ENCODE results near the gene METTL16.
A peak's percentile ranks its signal among the peaks of the same experiment; 100 is the strongest.
"Not testable (repeated sequence)": the region's sequence is repeated elsewhere in the genome, so short reads cannot be mapped to it uniquely, and the experiment has no call there.

METTL16 gene, protein sequence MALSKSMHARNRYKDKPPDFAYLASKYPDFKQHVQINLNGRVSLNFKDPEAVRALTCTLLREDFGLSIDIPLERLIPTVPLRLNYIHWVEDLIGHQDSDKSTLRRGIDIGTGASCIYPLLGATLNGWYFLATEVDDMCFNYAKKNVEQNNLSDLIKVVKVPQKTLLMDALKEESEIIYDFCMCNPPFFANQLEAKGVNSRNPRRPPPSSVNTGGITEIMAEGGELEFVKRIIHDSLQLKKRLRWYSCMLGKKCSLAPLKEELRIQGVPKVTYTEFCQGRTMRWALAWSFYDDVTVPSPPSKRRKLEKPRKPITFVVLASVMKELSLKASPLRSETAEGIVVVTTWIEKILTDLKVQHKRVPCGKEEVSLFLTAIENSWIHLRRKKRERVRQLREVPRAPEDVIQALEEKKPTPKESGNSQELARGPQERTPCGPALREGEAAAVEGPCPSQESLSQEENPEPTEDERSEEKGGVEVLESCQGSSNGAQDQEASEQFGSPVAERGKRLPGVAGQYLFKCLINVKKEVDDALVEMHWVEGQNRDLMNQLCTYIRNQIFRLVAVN

DNA sequence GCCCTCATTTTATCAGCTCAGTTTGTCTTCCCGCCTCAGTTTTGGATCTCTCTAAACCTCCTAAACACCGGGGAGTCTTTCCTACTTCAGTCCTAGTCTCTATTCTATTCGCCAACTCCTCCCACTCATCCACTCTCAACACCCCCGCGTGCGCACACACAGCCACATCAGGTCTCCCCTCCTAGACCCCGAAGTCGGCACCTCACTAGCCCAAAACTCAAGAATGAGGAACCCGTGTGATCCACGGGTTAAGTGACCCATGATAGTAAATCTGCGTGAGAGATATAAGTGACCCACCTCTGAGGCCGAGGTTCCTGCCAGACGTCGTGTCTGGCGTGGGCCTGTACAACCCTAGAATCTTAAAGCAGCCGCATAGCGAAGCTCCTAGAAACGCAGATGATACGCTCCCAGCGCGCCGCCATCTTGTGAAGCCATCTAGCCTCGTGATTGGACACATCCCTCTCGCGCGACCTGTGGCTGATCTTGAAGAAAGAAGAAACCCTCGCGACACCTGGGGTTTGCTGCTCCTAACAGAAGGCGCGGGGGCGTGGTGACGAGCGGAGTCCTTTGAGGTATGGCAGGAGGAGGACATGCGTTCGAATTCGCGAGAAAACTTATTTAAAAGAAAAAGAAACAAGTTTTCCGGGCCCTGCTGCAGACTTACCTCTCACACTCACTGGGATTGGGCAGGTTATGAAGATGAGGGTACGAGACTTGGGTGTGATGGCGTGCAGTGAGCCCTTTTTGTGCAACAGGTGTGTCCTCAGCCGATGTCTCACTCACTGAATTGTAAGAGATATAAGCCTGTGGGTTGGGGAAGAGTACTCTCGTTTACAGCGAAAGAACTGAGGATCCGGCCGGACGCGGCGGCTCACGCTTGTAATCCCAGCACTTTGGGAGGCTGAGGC, at the start of gene METTL16:
TSS of gene METTL16 (minus strand) at position 427 of the 908 bp plus-strand sequence. CDS start 9,557 bp downstream, outside the sequence.
- DNase-seq = peak; percentile 96

DNA sequence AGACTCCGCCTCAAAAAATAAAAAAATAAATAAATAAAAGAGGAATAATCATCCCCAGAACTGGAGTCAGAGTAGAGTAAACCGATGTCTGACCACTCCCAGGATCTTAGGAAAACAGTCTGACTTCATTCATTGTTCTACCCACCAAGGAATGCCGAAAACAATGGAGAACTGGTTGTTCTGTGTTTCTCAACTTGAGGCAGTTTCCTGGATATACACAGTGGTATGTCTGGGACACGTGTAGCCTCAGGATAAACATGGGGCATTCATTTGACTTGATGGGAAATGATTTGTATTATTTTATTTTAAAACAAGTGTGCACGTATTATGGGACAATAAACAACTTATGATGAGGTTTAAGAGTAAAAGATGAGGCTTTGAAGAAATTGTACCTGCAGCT, 49.0 kb upstream of the METTL16 start:
- DNase-seq = no peak

DNA sequence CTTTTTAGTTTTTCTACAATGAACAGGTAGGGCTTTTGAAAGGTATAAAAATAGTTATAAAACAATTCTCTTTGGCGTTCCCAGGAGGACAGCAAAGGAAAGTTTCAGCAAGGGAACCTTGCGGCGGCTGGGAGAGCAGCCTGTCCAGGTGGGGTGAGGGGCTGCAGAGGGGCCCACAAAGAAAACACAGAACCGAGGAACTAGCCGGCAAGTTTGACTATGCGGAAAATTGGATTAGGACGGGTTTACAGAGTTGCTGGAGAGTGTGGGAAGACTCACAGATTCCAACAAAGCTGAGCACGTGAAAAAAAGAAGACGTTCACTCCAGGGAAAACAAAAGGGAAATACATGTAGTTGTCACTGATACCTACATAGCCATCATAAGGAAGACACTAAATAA, 40.2 kb upstream of the METTL16 start:
- no peak for DNase-seq

DNA sequence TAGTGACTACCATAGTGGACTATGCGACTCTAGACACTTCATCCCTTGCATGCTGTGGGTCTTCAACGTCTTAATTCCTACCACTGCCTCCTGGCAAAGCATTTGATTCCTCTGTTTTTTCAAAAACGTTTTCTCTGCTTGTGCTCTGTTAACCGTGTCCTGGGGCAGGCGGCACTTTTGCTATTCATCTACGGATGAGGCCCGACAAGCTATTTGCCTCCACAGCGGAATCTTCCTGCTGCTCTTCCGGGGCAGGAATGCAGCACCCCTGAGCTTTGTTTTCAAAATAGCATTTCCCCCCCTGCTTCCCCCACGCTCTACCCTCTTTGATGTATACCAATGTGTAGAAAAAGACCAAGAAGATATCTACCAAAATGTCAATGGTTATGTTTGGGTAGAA, 39.8 kb upstream of the METTL16 start:
- no peak for DNase-seq

DNA sequence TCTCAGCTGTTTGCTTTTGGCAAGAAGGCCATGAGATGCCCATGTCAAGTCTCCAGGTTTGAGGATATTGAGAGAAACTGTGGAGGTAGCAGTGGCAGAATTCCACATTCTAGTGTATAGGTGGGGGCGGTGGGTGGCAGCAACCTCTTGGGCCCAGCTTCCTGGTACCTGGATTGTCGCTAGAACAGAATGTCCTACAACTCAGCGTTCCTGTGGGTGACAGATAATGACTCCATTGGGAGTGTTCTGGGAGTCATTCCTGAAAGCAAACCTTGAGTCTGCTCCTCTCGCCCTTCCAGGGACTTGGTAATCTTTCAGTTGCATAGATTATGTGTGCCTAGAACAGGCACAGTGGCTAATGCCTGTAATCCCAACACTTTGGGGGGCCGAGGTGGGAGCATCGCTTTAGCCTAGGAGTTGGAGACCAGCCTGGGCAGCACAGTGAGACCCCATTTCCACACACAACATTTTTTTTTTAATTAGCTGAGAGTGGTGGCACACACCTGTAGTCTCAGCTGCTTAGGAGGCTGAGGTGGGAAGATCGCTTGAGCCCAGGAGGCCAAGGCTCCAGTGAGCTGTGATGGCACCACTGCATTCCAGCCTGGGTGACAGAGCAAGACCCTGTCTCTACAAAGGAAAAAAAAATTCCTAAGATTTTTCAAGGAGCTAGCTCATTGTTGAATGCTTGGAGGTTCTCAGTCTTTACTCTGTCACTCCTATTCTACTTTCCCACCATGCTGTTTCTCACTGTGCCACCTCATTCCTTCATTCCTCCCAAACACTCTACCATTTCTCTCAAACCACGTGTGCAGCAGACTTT, 37.9 kb upstream of the METTL16 start:
- no peak for DNase-seq

DNA sequence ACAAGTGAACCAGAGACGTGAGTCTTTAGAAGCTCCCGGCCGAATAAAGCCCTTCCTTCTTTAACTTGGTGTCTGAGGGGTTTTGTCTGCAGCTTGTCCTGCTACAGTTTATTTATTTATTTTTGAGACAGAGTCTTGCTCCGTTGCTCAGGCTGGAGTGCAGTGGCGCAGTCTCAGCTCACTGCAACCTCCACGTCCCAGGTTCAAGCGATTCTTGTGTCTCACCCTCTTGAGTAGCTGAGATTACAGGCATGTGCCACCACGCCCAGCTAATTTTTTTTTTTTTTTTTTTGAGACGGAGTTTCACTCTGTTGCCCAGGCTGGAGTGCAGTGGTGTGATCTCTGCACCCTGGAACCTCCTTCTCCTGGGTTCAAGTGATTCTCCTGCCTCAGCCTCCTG, 36.3 kb upstream of the METTL16 start:
- DNase-seq = not testable (repeated sequence)

DNA sequence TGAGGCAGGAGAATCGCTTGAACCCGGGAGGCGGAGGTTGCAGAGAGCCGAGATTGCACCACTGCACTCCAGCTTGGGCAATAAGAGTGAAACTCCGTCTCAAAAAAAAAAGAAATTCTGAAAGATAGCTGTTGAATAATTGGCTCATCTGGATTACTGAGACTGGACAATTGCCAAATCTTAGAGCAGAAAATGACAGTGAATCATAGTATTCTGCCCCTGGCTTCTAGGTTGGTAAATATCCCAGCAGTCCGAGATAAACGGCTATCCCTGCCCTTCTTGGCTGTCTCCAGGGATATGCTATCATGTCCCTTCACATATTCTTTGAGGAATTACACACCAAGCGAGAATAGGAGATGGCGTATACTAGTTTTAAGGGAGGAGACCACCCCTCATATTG, 35.5 kb upstream of the METTL16 start:
- DNase-seq = no peak

DNA sequence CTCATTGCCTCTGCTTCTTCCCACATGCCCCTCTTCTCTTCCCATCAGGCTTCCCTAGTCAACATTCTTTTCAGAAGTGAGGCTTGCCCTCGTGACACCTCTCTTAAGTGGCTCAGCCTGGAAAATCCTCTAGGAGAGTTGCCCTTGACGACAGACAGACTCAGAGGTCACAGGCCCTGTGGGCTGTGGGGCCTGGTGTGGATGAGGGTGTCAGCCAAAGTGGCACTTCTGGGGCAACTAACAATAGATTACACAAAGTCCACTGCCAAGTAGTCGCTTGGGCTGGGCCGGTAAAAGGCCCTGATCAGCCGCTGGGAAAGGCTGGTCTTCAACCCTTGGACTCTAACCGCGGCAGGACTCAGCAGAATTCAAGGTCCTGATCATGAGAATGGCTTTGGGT, 33.7 kb upstream of the METTL16 start:
- DNase-seq = no peak

DNA sequence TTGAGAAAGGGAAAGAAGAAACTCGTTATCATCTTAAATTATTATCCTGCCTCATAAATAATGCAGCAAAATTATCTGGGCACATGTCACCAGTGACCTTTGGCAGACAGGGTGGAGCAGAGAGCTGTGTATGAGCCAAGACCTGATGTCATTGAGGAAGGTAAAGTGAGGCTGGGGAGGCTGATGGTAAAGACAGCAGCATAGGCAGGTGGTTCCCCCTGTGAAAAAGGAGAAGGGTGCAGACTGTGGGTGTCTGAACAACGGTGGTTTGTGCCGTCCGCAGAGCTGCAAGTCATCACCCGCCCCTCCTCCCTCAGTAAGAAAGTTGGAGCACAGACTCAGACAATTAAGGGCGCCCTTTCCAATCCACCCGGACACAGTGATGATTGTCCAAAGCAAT, 30.8 kb upstream of the METTL16 start:
- DNase-seq = no peak

DNA sequence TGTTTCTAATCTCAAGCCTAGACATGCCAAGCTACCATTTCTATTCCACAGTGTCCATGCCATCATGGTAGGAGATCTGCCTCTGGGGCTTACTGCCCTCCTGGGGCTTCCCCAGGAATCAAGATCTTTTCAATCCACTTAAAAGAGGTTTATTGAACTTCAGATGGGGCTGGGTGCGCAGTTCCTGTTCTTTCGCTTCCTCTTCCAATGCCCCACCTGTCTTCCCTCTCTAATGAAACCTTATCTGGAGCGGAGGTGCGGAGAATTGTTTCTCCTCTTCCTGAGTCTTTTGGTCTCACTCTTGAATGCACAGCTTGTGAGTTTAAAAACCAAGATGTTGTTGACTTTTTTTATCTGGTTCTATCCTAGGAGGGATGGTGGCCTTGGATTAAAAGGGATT, 30.4 kb upstream of the METTL16 start:
- no peak for DNase-seq

DNA sequence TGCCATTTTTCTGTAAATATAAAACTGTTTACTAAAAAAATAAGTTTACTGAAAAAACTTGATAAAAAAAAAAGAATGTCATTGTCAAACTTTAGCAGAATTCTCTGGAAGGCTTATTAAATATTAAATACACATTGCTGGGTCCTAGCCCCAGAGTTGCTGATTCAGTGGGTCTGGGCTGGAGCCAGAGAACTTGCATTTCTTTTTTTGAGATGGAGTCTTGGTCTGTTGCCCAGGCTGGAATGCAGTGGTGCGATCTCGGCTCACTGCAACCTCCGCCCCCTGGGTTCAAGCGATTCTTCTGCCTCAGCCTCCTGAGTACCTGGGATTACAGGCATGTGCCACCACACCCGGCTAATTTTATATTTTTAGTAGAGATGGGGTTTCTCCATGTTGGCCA, 25.9 kb upstream of the METTL16 start:
- not testable (repeated sequence) for DNase-seq

DNA sequence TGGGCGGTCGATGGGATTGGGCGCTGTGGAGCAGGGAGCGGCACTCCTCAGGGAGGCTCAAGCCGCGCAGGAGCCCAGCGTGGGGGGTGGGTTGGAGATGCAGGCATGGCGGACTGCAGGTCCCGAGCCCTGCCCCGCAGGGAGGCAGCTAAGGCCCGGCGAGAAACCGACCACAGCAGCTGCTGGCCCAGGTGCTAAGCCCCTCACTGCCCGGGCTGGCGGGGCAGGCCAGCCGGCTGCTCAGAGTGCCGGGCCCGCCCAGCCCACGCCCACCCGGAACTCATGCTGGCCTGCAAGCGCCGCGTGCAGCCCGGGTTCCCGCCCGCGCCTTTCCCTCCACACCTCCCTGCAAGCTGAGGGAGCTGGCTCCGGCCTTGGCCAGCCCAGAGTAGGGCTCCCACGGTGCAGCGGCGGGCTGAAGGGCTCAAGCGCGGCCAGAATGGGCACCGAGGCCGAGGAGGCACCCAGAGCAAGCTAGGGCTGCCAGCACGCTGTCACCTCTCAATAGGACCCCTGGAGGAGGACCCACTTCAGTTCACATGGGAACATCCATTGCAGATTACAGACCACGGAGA, 20.5 kb upstream of the METTL16 start:
- DNase-seq = no peak

DNA sequence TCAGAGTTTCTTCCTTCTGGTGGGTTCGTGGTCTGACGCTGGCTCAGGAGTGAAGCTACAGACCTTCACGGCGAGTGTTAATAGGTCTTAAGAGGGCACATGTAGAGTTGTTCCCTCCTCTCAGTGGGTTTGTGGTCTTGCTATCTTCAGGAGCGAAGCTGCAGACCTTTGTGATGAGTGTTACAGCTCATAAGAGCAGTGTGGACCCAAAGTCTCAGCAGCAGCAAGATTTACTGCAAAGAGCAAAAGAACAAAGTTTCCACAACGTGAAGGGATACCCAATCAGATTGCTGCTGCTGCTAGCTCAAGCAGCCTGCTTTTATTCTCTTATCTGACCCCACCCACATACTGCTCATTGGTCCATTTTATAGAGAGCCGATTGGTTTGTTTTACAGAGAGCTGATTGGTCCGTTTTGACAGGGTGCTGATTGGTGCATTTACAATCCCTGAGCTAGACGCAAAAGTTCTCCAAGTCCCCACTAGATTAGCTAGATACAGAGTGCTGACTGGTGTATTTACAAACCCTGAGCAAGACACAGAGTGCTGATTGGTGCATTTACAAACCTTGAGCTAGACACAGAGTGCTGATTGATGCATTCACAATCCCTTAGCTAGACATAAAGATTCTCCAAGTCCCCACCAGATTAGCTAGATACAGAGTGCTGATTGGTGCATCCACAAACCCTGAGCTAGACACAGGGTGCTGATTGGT, 19.7 kb upstream of the METTL16 start:
- DNase-seq = peak; percentile 57

DNA sequence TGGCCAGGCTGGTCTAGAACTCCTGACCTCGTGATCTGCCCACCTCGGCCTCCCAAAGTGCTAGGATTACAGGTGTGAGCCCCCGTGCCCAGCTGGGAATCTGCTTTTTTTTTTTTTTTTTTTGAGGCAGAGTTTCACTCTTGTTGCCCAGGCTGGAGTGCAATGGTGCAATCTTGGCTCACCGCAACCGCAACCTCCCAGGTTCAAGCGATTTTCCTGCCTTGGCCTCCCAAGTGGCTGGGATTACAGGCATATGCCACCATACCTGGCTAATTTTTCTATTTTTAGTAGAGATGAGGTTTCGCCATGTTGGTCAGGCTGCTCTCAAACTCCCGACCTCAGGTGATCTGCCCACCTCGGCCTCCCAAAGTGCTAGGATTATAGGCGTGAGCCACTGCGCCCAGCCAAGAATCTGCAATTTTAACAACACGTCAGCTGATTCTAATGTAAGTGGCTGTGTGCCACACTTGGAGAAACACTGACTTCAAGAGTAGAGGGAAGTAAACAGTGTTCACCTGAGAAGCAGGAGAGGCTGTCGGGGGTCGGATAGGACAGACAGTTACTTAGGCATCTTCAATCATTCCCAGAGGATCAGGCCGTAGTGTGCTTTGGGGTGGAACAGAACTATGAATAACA, 10.2 kb upstream of the METTL16 start:
- DNase-seq = not testable (repeated sequence)

DNA sequence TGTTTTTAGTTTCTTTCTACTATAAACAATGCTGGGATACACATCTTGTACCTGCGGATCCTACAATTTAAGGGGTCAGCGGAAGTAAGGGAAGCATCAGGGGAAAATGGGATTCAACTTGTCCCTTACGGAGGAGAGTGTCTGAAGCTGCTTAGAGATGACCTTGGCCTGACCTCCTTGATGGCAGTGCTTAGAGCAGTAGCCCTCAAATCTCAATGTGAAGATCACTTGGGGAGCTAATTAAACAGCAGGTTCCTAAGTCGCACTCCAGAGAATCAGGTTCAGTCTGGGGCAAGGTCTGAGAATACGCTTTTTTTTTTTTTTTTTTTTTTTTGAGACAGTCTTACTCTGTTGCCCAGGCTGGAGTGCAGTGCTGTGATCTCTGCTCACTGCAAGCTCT, 9.6 kb upstream of the METTL16 start:
- no peak for DNase-seq

DNA sequence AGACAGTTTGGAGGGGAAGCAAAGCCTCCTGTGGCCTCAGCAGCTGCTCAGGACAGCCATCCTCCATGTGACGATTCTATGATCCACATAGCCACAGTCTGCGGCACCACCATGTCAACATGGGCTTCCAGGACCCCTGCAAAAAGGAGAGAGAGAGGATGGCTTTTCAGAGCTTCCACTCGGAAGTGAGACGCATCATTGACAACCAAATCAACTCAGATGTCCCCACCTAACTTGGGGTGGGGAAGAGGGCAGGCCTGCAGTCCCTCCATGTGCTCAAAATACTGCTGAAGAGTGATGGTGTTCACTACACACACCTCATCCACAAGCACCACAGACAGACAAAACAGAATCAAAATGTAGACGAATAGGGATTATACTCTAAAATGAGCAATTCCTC, 5.9 kb upstream of the METTL16 start:
- DNase-seq = no peak

DNA sequence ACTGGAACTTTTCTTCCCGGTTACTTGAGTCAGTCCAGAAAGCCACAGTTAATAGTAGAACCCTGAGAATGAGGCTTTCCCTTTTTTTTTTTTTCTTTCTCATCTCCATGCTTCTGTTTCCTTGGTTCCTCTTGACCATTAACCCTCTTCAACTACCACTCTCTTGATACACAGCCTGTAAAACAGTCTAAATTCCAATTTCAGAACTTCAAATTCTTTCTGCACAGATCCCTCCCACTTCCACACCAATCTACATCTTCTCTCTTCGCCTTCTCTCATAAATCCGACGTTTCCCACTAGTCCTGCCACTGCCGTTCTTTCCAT, 588 bp downstream of the METTL16 start:
- DNase-seq = no peak

DNA sequence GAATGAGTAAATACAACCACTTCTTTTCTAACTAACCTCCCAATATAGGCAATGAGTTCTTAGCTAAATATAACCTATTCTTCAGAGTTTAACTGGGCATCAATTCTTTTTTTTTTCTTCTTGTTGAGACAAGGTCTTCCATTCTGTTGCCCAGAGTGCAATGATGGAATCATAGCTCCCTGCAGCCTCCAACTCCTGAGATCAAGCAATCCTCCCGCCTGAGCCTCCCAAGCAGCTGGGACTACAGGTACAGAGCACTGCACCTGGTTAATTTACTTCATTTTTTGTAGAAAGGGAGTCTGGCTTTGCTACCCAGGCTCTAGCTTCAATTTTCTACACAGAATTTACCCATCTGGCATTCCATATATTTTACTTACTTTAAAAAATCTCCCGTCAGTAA, 1.1 kb downstream of the METTL16 start:
- DNase-seq = no peak

DNA sequence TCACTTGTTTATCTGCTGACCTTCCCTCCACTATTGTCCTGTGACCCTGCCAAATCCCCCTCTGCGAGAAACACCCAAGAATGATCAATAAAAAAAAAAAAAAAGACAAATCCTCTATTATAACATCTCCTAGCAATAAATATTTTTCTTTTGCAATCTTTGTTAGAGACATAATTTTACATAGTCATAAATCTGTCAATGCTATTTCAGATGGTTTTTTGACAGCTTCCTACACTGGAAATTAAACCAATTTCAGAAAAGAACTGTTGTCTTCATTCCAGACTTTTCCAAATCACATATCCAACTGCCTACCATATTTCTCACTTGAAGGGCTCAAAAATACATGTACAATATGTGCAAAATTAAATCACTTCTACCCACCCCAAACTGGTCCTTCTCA, 3.7 kb downstream of the METTL16 start:
- DNase-seq = no peak

DNA sequence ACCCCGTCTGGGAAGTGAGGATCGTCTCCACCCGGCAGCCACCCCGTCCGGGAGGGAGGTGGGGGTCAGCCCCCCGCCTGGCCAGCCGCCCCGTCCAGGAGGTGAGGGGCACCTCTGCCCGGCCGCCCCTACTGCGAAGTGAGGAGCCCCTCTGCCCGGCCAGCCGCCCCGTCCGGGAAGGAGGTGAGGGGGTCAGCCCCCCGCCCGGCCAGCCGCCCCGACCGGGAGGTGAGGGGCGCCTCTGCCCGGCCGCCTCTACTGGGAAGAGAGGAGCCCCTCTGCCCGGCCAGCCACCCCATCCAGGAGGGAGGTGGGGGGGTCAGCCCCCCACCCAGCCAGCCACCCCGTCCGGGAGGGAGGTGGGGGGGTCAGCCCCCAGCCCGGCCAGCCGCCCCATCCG, 4.7 kb downstream of the METTL16 start:
- peak; percentile 33 for DNase-seq

DNA sequence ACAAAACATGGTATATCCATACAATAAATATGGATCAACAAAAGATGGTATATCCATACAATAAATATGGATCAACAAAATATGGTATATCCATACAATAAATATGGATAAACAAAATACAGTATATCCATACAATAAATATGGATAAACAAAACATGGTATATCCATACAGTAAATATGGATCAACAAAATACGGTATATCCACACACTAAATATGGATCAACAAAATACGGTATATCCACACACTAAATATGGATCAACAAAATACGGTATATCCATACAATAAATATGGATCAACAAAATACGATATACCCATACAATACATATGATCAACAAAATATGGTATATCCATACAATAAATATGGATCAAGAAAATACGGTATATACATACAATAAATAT, 8.1 kb downstream of the METTL16 start:
- no peak for DNase-seq
